H1 (cell line): Measurements from ENCODE around the gene POTEG. TPM values are rescaled to one million over a fixed set of nuclear protein-coding genes. Genes with fewer than 3 reads are reported as not detected.
"Not testable (repeated sequence)": the region's sequence is repeated elsewhere in the genome, so short reads cannot be mapped to it uniquely, and the experiment has no call there.

Experiments used
- CTCF ChIA-PET: fragments of 300-600 bp; sonication (Branson Sonifier 250); formaldehyde crosslinking; loops from one replicate; lab custom pipeline; 2021; ENCODE audit not compliant: partially characterized antibody; lab: Charles Lee
- POLR2A ChIA-PET: fragments of 300-600 bp; sonication (Branson Sonifier 250); formaldehyde crosslinking; loops from one replicate; lab custom pipeline; 2021; ENCODE audit warnings: inconsistent platforms; ENCODE audit not compliant: partially characterized antibody; lab: Charles Lee
- DNase-seq, 2 experiments: peaks; one replicate each; pipeline versions ENCODE4 v3.0.0 to v3.0.0-alpha.2; 2010 to 2022; ENCODE audit warnings: low spot score in 2 of 2, low read depth in 1 of 2, mixed read lengths in 1 of 2
- FAIRE-seq: peaks from 2 replicates; lab custom pipeline; 2011; peaks lifted over from hg19 to GRCh38; lab: Jason Lieb, UNC
- H2AFZ ChIP-seq: 2 replicates; pipeline ENCODE4 v1.8.1; 2012; ENCODE audit warnings: low read length, inconsistent platforms
- H2AK5ac ChIP-seq: 2 replicates; pipeline ENCODE4 v1.6.1; 2013; ENCODE audit warnings: low read depth, low read length
- H2BK120ac ChIP-seq: replicated peaks from 2 replicates; pipeline ENCODE3; 2013; ENCODE audit warnings: low read depth, low read length, inconsistent platforms
- H2BK12ac ChIP-seq: 2 replicates; pipeline ENCODE4 v1.6.1; 2013; ENCODE audit warnings: low read depth, low read length
- H2BK15ac ChIP-seq: 2 replicates; pipeline ENCODE4 v1.6.1; 2013; ENCODE audit warnings: low read length
- H2BK20ac ChIP-seq: 2 replicates; pipeline ENCODE4 v1.6.1; 2013; ENCODE audit warnings: low read length
- H2BK5ac ChIP-seq: 2 replicates; pipeline ENCODE4 v1.6.1; 2013; ENCODE audit warnings: low read depth, low read length
- H3K14ac ChIP-seq: 2 replicates; pipeline ENCODE4 v1.6.1; 2013; ENCODE audit warnings: inconsistent platforms; ENCODE audit not compliant: insufficient read length
- H3K18ac ChIP-seq: 2 replicates; pipeline ENCODE4 v1.6.1; 2013; ENCODE audit warnings: low read length; ENCODE audit errors: extremely low read depth
- H3K23ac ChIP-seq: 2 replicates; pipeline ENCODE4 v1.6.1; 2013; ENCODE audit warnings: inconsistent platforms; ENCODE audit not compliant: insufficient read length
- H3K23me2 ChIP-seq: 2 replicates; pipeline ENCODE4 v1.6.1; 2013; ENCODE audit warnings: low read depth, low read length
- H3K27ac ChIP-seq: 2 replicates; pipeline ENCODE4 v1.6.1; 2011; ENCODE audit warnings: low read depth, low read length, inconsistent platforms
- H3K27me3 ChIP-seq, 4 experiments: replicated peaks in 1 of 4; 1 replicate in 1 of 4; 2 replicates in 3 of 4; pipeline versions ENCODE4 v1.6.1 to v1.8.1; 2011 to 2013; ENCODE audit warnings: low read length in 3 of 4, mild to moderate bottlenecking in 3 of 4, inconsistent platforms in 2 of 4, mixed read lengths in 2 of 4, moderate library complexity in 1 of 4; ENCODE audit not compliant: control insufficient read depth in 3 of 4, insufficient read depth in 3 of 4; ENCODE audit errors: extremely low read depth in 1 of 4
- H3K36me3 ChIP-seq, 4 experiments: 2 replicates each; pipeline versions ENCODE4 v1.6.1 to v1.8.1; 2011 to 2013; ENCODE audit warnings: mild to moderate bottlenecking in 4 of 4, low read length in 3 of 4, moderate library complexity in 2 of 4, control low read depth in 1 of 4, inconsistent platforms in 1 of 4; ENCODE audit not compliant: insufficient read depth in 4 of 4, control insufficient read depth in 2 of 4
- H3K4ac ChIP-seq: replicated peaks from 2 replicates; pipeline ENCODE3; 2013; ENCODE audit warnings: low read length, low read depth, mixed read lengths, inconsistent platforms; ENCODE audit not compliant: insufficient read length
- H3K4me1 ChIP-seq, 4 experiments: replicated peaks in 1 of 4; 1 replicate in 1 of 4; 2 replicates in 3 of 4; pipeline versions ENCODE4 v1.6.1 to v1.8.1; 2011 to 2013; ENCODE audit warnings: low read length in 3 of 4, inconsistent platforms in 2 of 4, mixed read lengths in 1 of 4; ENCODE audit not compliant: insufficient read depth in 4 of 4, control insufficient read depth in 3 of 4
- H3K4me2 ChIP-seq, 2 experiments: 2 replicates each; pipeline versions ENCODE4 v1.6.1 to v1.8.1; 2011 to 2013; ENCODE audit warnings: low read depth in 2 of 2, low read length in 2 of 2, control low read depth in 1 of 2, inconsistent platforms in 1 of 2, mild to moderate bottlenecking in 1 of 2; ENCODE audit not compliant: insufficient read depth in 1 of 2
- H3K4me3 ChIP-seq, 4 experiments: fragments of 200-600, 300-600 bp in 1 of 4; sonication (generic), shearing (Covaris generic), sonication (Bioruptor Twin) in 1 of 4; 2 replicates each; pipeline versions ENCODE4 v1.5.1 to v1.8.1; 2011 to 2016; ENCODE audit warnings: low read length in 4 of 4, low read depth in 3 of 4, control low read depth in 2 of 4, inconsistent platforms in 2 of 4, mild to moderate bottlenecking in 2 of 4, mixed read lengths in 1 of 4, moderate library complexity in 1 of 4; ENCODE audit not compliant: insufficient read depth in 2 of 4; ENCODE audit errors: extremely low read depth in 1 of 4
- H3K56ac ChIP-seq: replicated peaks from 2 replicates; pipeline ENCODE3; 2013; ENCODE audit warnings: low read depth, mild to moderate bottlenecking, mixed read lengths, low read length, inconsistent platforms; ENCODE audit not compliant: insufficient read length
- H3K79me1 ChIP-seq: 2 replicates; pipeline ENCODE4 v1.6.1; 2013; ENCODE audit warnings: low read depth, low read length, control low read depth
- H3K79me2 ChIP-seq, 2 experiments: 2 replicates each; pipeline versions ENCODE4 v1.6.1 to v1.8.1; 2012 to 2013; ENCODE audit warnings: low read length in 2 of 2, mild to moderate bottlenecking in 2 of 2, inconsistent platforms in 1 of 2; ENCODE audit not compliant: insufficient read depth in 2 of 2, control insufficient read depth in 1 of 2
- H3K9ac ChIP-seq, 4 experiments: replicated peaks in 1 of 4; 1 replicate in 1 of 4; 2 replicates in 3 of 4; pipeline versions ENCODE4 v1.6.1 to v1.8.1; 2011 to 2013; ENCODE audit warnings: low read depth in 3 of 4, low read length in 3 of 4, control low read depth in 2 of 4, mild to moderate bottlenecking in 2 of 4, moderate library complexity in 2 of 4, inconsistent platforms in 1 of 4; ENCODE audit errors: extremely low read depth in 1 of 4
- H3K9me3 ChIP-seq, 2 experiments: 2 replicates each; pipeline versions ENCODE4 v1.6.1 to v1.8.1; 2012 to 2013; ENCODE audit warnings: mild to moderate bottlenecking in 2 of 2, moderate library complexity in 2 of 2, control low read depth in 1 of 2, inconsistent platforms in 1 of 2, low read depth in 1 of 2, low read length in 1 of 2, mixed read lengths in 1 of 2; ENCODE audit not compliant: insufficient read depth in 2 of 2
- H4K20me1 ChIP-seq, 2 experiments: replicated peaks in 1 of 2; 2 replicates each; pipeline versions ENCODE3 to v1.8.1; 2011 to 2013; ENCODE audit warnings: inconsistent platforms in 2 of 2, low read length in 2 of 2, mild to moderate bottlenecking in 1 of 2; ENCODE audit not compliant: insufficient read depth in 2 of 2, control insufficient read depth in 1 of 2
- H4K5ac ChIP-seq: 2 replicates; pipeline ENCODE4 v1.6.1; 2013; ENCODE audit warnings: low read length, low read depth, mixed read lengths, inconsistent platforms; ENCODE audit not compliant: insufficient read length
- H4K8ac ChIP-seq: 2 replicates; pipeline ENCODE4 v1.8.0; 2013; ENCODE audit warnings: mild to moderate bottlenecking, moderate library complexity, low read length, inconsistent platforms; ENCODE audit not compliant: insufficient read depth; ENCODE audit errors: extremely low read depth
- H4K91ac ChIP-seq: replicated peaks from 2 replicates; pipeline ENCODE3; 2013; ENCODE audit warnings: low read length, mixed read lengths, inconsistent platforms; ENCODE audit not compliant: insufficient read length
- WGBS, 2 experiments: shearing (Covaris generic) in 1 of 2; methylation state at CpG; one replicate each; pipeline versions ENCODE4 v1.1.6 to v1.1.7; 2013 to 2015; ENCODE audit warnings: low lambda C conversion rate in 2 of 2, mixed read lengths in 2 of 2, inconsistent platforms in 1 of 2, low coverage in 1 of 2, missing lambda C conversion rate in 1 of 2; ENCODE audit not compliant: insufficient replicate concordance in 2 of 2, insufficient coverage in 1 of 2, insufficient read length in 1 of 2; ENCODE audit errors: extremely low coverage in 1 of 2, missing lambda C conversion rate in 1 of 2; 5-methylcytosine and 5-hydroxymethylcytosine counted together
- polyA plus RNA-seq, 7 experiments: library from polyadenylated mRNA; depleted of rRNA in 3 of 7; stranded (reverse) in 5 of 7; unstranded in 2 of 7; fragments of >200 nt in 5 of 7; fragments of 200-250 nt in 2 of 7; gene quantifications; 1 replicate in 5 of 7; 2 replicates in 1 of 7; 4 replicates in 1 of 7; pipeline versions ENCODE4 v1.2.1 to v1.2.3, GENCODE V29; 2011 to 2013; ENCODE audit warnings: missing spikeins in 2 of 7, mixed read lengths in 2 of 7
- total RNA-seq: library from RNA; stranded (reverse); fragmentation: NEBNext Ultra II Directional; extraction: Animal tissue kit (Norgen Biotek cat#: 25700); gene quantifications from 2 replicates; pipeline ENCODE4 v1.2.1, GENCODE V29; 2021

The POTEG gene
- total and polyA plus RNA-seq, 2 of the 8 experiments (the other 6 are each of a cell fraction or from before 2014, with no cell fraction given), result not detected

GRCh38 chr14:19480491-19480890 lies 46.4 kb upstream of the POTEG start:
- H3K9me3 ChIP-seq, H3K79me1 ChIP-seq, H2AK5ac ChIP-seq, CTCF ChIA-PET, H2BK20ac ChIP-seq, H3K14ac ChIP-seq, H3K4ac ChIP-seq, H3K23me2 ChIP-seq, H2BK5ac ChIP-seq, DNase-seq, H2AFZ ChIP-seq, H3K4me1 ChIP-seq, POLR2A ChIA-PET, H4K20me1 ChIP-seq, H2BK15ac ChIP-seq, H3K79me2 ChIP-seq, H3K9ac ChIP-seq, H3K36me3 ChIP-seq, H4K8ac ChIP-seq, H4K5ac ChIP-seq, H3K56ac ChIP-seq, H3K27me3 ChIP-seq, FAIRE-seq, H3K18ac ChIP-seq, H3K27ac ChIP-seq, H3K4me2 ChIP-seq, H3K4me3 ChIP-seq, H2BK12ac ChIP-seq, H4K91ac ChIP-seq, H2BK120ac ChIP-seq, H3K23ac ChIP-seq: not testable (repeated sequence)
- no CpG with 5 or more reads among the region's 5 CpGs for WGBS, 2 experiments

GRCh38 chr14:19445761-19446160 lies 11.6 kb upstream of the POTEG start:
- FAIRE-seq, H3K14ac ChIP-seq, H3K9ac ChIP-seq, H3K36me3 ChIP-seq, CTCF ChIA-PET, H3K18ac ChIP-seq, H2BK20ac ChIP-seq, H3K79me1 ChIP-seq, H2BK12ac ChIP-seq, H2BK5ac ChIP-seq, H4K91ac ChIP-seq, H3K4ac ChIP-seq, H3K56ac ChIP-seq, POLR2A ChIA-PET, H3K4me2 ChIP-seq, H3K4me1 ChIP-seq, H2BK15ac ChIP-seq, H2BK120ac ChIP-seq, H3K27me3 ChIP-seq, H3K79me2 ChIP-seq, H3K23me2 ChIP-seq, H3K23ac ChIP-seq, H2AK5ac ChIP-seq, H4K5ac ChIP-seq, H3K27ac ChIP-seq, H3K9me3 ChIP-seq, H4K20me1 ChIP-seq, H2AFZ ChIP-seq, DNase-seq, H4K8ac ChIP-seq, H3K4me3 ChIP-seq: not testable (repeated sequence)
- 83% methylated on average over 3 of the region's 6 CpGs; no CpG with 5 or more reads in 1 of the 2 experiments for WGBS, 2 experiments
